HG02759 (cell line): Measurements from ENCODE around the gene ASGR1.
"Not testable (repeated sequence)": the region's sequence is repeated elsewhere in the genome, so short reads cannot be mapped to it uniquely, and the experiment has no call there.

Experiments
- ATAC-seq: cut with Tn5 transposase; IDR thresholded peaks from one replicate; pipeline ENCODE4 v1.9.1; 2021; ENCODE audit warnings: mild to moderate bottlenecking, moderate library complexity; ENCODE audit not compliant: unreplicated experiment

The ASGR1 gene

DNA sequence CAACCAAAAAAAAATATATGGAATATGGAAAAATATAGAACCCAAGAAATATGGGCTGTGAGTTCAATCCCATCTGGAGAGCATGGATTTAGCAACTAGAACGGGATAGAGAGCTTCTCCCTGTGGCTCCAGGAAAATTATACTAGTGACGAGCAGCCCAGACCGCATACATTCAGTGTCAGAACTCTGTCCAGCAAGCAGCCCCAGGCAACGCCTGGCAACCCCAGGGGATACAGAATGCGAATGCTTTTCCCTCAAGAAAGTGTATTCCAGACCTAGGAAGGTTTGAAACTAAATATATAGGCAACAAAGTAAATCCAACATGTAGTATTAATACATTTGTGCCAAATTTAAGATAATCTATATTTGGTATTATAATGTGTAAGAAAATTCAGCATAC is 51.0 kb downstream of the ASGR1 start:
- ATAC-seq, result no peak

DNA sequence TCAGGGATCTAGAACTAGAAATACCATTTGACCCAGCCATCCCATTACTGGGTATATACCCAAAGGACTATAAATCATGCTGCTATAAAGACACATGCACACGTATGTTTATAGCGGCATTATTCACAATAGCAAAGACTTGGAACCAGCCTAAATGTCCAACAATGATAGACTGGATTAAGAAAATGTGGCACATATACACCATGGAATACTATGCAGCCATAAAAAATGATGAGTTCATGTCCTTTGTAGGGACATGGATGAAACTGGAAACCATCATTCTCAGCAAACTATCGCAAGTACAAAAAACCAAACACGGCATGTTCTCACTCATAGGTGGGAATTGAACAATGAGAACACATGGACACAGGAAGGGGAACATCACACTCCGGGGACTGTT is 51.7 kb downstream of the ASGR1 start:
- not testable (repeated sequence) for ATAC-seq

DNA sequence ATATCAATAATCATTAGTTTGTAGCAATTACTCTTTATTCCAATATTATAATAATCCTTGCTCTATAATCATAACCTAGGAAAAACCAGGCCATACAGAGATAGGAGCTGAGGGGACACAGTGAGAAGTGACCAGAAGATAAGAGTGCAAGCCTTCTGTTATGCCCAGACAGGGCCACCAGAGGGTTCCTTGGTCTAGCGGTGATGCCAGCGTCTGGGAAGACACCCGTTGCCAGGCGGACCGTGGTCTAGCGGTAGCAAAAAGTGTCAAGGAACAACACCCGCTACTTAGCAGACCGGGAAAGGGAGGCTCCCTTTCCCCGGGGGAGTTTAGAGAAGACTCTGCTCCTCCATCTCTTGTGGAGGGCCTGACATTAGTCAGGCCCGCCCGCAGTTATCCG is 52.8 kb downstream of the ASGR1 start:
- not testable (repeated sequence) for ATAC-seq

DNA sequence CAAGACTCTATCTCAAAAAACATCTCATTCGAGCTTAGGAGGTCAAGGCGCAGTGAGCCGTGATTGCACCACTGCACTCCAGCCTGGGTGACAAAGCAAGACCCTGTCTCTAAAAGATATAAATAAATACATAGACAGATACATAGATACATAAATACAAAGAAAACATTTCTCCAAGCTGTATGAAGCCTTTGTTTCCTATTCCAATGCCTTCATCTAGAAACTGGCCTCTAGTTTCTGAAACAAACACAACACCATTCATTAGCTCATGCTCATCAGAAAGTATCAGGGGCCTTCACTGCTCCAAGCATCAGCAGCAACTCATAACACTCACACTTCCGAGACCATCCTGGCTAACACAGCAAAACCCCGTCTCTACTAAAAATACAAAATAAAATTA is 54.2 kb downstream of the ASGR1 start:
- ATAC-seq, result no peak

DNA sequence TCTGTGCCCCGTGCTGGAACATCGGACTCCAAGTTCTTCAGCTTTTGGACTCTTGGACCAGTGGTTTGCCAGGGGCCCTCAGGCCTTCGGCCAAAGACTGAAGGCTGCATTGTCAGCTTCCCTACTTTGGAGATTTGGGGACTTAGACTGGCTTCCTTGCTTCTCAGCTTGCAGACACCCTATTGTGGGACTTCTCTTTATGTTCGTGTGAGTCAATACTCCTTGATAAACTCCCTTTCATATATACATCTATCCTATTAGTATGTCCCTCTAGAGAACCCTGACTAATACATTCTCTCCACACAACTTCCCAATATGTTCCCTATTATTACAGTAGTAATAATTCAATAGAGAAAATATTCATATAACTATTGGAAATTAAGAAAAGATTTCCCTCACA is 55.3 kb downstream of the ASGR1 start:
- ATAC-seq, result no peak
